HG03103 (cell line): ENCODE data around the gene METTL17.

ENCODE experiments used
- ATAC-seq: cut with Tn5 transposase; IDR thresholded peaks from one replicate; pipeline ENCODE4 v1.9.1; 2021; ENCODE audit warnings: low read depth; ENCODE audit not compliant: unreplicated experiment

The METTL17 gene

DNA sequence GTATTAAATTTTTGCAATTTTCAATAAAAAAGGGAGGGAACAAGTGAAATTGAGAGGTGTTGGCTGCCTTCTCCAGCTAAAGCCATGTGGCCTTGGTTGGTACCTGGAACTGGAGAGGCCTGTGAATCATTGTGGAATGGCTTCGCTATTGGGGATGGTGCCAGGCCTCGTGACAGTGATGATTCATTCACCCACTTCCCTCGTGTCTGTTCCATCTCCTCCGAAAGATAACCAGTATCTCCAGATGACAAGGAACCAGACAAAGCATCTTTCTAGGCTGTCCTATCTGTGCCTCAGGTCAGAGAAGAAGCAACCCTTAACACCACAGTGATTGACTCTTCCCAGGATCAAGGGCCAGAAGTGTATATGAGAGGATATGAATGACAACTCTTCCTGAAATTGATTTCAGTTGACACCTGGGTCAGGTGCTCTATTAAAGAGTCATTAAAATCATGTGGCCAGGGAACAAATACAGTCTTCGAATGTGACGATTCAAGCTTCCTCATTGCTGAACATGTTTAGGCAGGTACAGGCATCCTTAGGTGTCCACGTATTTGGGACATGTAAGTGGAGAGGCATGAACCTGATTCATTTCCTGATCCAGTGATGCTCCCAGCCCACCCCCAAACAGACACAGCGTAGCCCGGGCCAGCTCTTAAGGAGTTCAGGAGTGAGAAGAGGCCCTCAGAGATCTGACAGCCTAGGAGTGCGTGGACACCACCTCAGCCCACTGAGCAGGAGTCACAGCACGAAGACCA, 52.1 kb downstream of the METTL17 start, which contains the start of gene RNASE7:
RNASE7 (plus strand) TSS at position 687 of the 758 bp plus-strand sequence. CDS start 631 bp downstream, outside the sequence.
- no peak for ATAC-seq

DNA sequence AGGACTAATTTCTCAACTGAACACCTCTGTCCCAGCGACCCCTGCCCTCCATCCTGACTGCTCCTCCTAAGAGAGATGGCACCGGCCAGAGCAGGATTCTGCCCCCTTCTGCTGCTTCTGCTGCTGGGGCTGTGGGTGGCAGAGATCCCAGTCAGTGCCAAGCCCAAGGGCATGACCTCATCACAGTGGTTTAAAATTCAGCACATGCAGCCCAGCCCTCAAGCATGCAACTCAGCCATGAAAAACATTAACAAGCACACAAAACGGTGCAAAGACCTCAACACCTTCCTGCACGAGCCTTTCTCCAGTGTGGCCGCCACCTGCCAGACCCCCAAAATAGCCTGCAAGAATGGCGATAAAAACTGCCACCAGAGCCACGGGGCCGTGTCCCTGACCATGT, 53.1 kb downstream of the METTL17 start:
- ATAC-seq: no peak

DNA sequence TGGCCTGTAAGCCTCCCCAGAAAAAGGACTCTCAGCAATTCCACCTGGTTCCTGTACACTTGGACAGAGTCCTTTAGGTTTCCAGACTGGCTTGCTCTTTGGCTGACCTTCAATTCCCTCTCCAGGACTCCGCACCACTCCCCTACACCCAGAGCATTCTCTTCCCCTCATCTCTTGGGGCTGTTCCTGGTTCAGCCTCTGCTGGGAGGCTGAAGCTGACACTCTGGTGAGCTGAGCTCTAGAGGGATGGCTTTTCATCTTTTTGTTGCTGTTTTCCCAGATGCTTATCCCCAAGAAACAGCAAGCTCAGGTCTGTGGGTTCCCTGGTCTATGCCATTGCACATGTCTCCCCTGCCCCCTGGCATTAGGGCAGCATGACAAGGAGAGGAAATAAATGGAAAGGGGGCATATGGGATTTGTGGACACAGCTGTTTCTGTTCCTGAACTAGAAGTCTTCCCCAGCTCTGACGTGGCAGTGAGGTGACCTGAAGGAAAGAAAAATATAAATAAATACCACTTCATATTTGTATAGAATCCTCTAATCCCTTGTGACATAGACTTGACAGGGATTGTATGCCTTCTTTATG, 53.7 kb downstream of the METTL17 start:
- no peak for ATAC-seq

DNA sequence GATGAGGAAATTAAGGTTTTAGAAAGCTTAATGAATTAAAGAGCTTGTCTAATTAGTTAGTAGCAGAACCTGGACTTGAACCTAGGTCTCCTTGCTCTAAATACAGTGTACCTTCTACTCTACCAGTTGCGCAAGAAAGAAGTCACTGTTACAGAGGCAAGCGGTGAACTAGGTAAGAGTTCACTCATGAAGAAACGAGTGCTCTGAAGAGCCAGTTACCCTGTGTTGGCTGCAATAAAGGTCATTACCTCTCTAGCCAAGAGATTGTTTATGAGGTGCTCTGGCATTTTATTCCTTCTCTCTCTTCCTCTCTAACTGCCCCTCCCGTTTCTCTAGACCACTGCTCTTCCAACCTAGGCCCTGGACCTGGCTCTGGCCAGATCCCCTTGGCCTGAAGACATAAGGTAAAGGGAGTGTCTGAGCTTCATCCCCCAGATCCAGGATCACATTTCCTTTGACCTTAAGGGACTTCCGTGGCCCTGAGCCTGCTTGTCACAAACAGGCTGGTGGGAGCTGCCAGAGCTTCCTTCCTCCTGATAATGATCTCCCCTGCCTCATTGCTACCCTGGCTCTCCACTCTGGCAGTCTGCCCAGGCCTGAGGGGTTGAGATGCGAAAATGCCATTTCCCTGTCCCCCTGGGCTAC, 54.3 kb downstream of the METTL17 start:
- ATAC-seq: no peak
